Uterus (tissue), 4 donors: Measurements from ENCODE around the gene TMEM170A. TPM values are rescaled to one million over a fixed set of nuclear protein-coding genes. Genes with fewer than 3 reads are reported as not detected.
A peak's percentile ranks its signal among the peaks of the same experiment; 100 is the strongest.
"Not testable (repeated sequence)": the region's sequence is repeated elsewhere in the genome, so short reads cannot be mapped to it uniquely, and the experiment has no call there.

Experiments used
- DNase-seq, 2 donors: peaks; one replicate each; pipeline ENCODE4 v3.0.0-alpha.2; 2019 to 2020
- H3K27ac ChIP-seq, 2 donors: fragments of 200-600 bp; sonication (generic); 1 replicate in 1 of 2; 2 replicates in 1 of 2; pipeline ENCODE4 v1.5.1; 2016 to 2018
- H3K27me3 ChIP-seq, 2 donors: fragments of 200-600 bp; sonication (generic); one replicate each; pipeline ENCODE4 v1.5.1; 2018 to 2019; ENCODE audit warnings: control low read depth in 1 of 2
- H3K36me3 ChIP-seq, 2 donors: fragments of 200-600 bp; sonication (generic); one replicate each; pipeline ENCODE4 v1.5.1; 2019; ENCODE audit warnings: control low read depth in 1 of 2
- H3K4me1 ChIP-seq, 2 donors: fragments of 200-600 bp; sonication (generic); one replicate each; pipeline ENCODE4 v1.5.1; 2018 to 2019; ENCODE audit warnings: control low read depth in 1 of 2
- H3K4me3 ChIP-seq, 2 donors: fragments of 200-600 bp; sonication (generic); 1 replicate in 1 of 2; 2 replicates in 1 of 2; pipeline ENCODE4 v1.5.1; 2018 to 2019; ENCODE audit warnings: mild to moderate bottlenecking in 1 of 2
- H3K9me3 ChIP-seq, 2 donors: fragments of 200-600 bp; sonication (generic); one replicate each; pipeline ENCODE4 v1.5.1; 2019; ENCODE audit warnings: control low read depth in 1 of 2
- CTCF ChIP-seq, 4 experiments: fragments of 200-600 bp in 2 of 4; fragments of 450-650 bp in 2 of 4; sonication (generic) in 2 of 4; IDR thresholded peaks; one replicate each; pipeline ENCODE4 v1.5.1; 2016 to 2019; ENCODE audit warnings: antibody characterized with exemption in 4 of 4, mild to moderate bottlenecking in 2 of 4, moderate library complexity in 1 of 4
- POLR2A ChIP-seq, 2 donors: fragments of 450-650 bp; IDR thresholded peaks; one replicate each; pipeline ENCODE4 v1.6.1; 2016; ENCODE audit warnings: antibody characterized with exemption in 2 of 2, mild to moderate bottlenecking in 1 of 2, moderate library complexity in 1 of 2
- intact Hi-C: fragments of 100-400 bp; cut with DNase I; formaldehyde crosslinking; loops from one replicate; pipeline ENCODE4 v1.15.1; 2023; ENCODE audit warnings: low total_unique reads
- total RNA-seq, 4 donors: library from RNA; depleted of rRNA in 3 of 4; stranded (reverse); fragments of >200 nt in 3 of 4; gene quantifications; one replicate each; pipeline versions ENCODE4 v1.1.0 to v1.2.4, GENCODE V29; 2014 to 2023
- donor health status: DM: yes; HTN: yes; CAD: no.

TMEM170A gene
- total RNA-seq, 4 donors from 2014 or later, result 10.0 to 69.5 (median 21.4) TPM

- no peaks in the 10 kb centered on the region for H3K4me1 ChIP-seq
- H3K4me3 ChIP-seq, result no peak overlapping the region
- no peaks in the 10 kb centered on the region for H3K36me3 ChIP-seq
- H3K27me3 ChIP-seq, result no peaks in the 10 kb centered on the region
- TF ChIP-seq CTCF (IDR thresholded peaks at IDR 0.05) (no peak), POLR2A (IDR thresholded peaks at IDR 0.05) (no peak)
- no peak for DNase-seq
- H3K27ac ChIP-seq, result no peak overlapping the region
- intact Hi-C loops, result no loop called here
- H3K9me3 ChIP-seq, result no peaks in the 10 kb centered on the region
These were observed 36.9 kb upstream of the TMEM170A start for GRCh38 chr16:75501359-75501758.

- H3K9me3 ChIP-seq, H3K36me3 ChIP-seq, DNase-seq, H3K27ac ChIP-seq, H3K27me3 ChIP-seq, intact Hi-C loops, H3K4me3 ChIP-seq: not testable (repeated sequence)
- H3K4me1 ChIP-seq, result peaks cover 0 to 12% of the 10 kb centered on the region in 2 donors
These were observed 34.3 kb upstream of the TMEM170A start for GRCh38 chr16:75498605-75499322.

DNA sequence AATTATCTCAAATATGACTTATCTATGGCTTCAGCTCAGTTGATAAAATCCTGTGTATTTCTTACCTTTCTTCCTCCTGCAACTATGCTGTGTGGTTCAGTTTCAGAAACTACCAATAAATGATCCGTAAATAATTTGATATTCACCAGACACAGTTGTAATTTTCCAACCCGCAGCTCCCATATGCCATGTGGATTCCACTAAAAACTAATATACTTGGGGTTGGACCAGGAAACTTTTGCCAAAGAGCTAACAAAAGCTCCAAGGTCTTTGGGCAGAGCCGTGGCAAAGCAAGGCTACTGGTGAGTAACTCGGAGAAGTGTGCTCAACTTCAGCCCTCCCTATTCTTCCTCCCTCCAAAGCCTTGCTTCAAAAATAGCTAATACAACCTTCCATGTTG lies 33.1 kb upstream of the TMEM170A start:
- Histone ChIP-seq H3K36me3 (no peaks in the 10 kb centered on the region), H3K4me1 (peaks cover 0 to 12% of the 10 kb centered on the region in 2 donors), H3K27me3 (no peaks in the 10 kb centered on the region), H3K27ac (no peak overlapping the region), H3K9me3 (no peaks in the 10 kb centered on the region), H3K4me3 (no peak overlapping the region)
- TF ChIP-seq CTCF (IDR thresholded peaks at IDR 0.05) (no peak), POLR2A (IDR thresholded peaks at IDR 0.05) (no peak)
- intact Hi-C loops, result no loop called here
- DNase-seq, result no peak

DNA sequence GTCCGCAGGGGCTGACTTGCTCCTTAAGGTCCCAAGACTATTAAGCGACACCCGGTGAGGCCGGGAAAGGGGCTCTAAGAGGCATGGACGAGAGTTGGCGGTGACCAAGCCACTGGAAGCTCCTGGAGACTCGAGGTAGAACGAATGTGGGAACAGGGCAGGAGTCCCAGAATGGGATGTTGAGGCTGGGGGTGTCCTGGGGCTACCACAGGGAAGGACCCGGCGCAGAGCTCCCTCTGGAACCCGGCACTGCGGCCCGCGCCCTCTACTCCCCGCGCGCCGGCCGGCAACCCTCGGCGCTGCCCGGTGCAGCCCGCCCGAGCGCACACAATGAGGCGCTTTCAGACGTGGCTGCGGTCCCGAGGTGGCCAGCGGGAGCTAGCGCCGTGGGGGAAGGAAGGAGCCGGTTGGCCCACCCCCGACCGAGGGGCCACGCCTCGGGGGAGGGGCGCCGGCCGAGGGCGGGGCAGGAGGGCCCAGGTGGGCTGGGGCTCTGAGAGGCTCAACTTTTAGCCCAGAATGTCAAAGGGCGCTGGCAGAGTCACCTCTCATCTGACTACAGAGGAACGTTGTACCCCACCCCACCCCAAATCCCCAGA lies 30.7 kb upstream of the TMEM170A start, which contains the start of gene CHST6:
CHST6 (minus strand) TSS at position 366 of the 599 bp plus-strand sequence. CDS start 15,613 bp downstream, outside the sequence.
- peaks cover 0 to 12% of the 10 kb centered on the region in 2 donors for H3K4me1 ChIP-seq
- intact Hi-C loops, result no loop called here

DNA sequence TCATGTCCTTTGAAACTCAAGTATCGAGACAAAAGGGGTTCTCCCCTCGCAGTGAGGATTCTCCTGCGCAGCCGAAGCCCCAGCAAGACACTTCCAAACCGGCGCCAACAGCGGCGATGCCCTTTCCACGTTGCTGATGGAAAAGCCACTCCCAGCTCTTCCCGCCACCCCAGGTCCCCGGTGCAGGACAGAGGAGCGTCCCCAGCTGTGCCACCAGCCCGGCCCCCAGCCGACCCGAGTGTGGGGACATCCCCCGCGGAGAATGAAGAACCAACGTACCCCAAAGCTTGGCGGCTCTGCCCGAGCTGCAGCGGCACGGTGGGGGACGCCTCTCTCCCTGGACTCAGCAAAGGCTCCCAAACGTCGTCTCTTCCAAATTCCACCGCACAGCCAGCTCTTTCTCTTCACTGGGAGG lies 30.2 kb upstream of the TMEM170A start:
- H3K4me3 ChIP-seq, result peak overlapping the region; percentile 14 to 20
- no peak overlapping the region for H3K27ac ChIP-seq
- intact Hi-C loops, result no loop called here
- TF ChIP-seq CTCF (IDR thresholded peaks at IDR 0.05) (no peak), POLR2A (IDR thresholded peaks at IDR 0.05) (no peak)
- no peaks in the 10 kb centered on the region for H3K27me3 ChIP-seq
- no peaks in the 10 kb centered on the region for H3K9me3 ChIP-seq
- peaks cover 0 to 12% of the 10 kb centered on the region in 2 donors for H3K4me1 ChIP-seq
- no peak for DNase-seq
- H3K36me3 ChIP-seq, result no peaks in the 10 kb centered on the region

More for the DNA sequence above, 30.7 kb upstream of the TMEM170A start, which contains the start of gene CHST6:
- Histone ChIP-seq H3K36me3 (no peaks in the 10 kb centered on the region), H3K4me3 (peak within 1 kb of the TSS; percentile 14 to 20), H3K9me3 (no peaks in the 10 kb centered on the region), H3K27me3 (no peaks in the 10 kb centered on the region), H3K27ac (no peak within 1 kb of the TSS)
- no peak for DNase-seq
- TF ChIP-seq CTCF (IDR thresholded peaks at IDR 0.05) (no peak), POLR2A (IDR thresholded peaks at IDR 0.05) (peak in 1 of 2 donors; percentile 12)
